ENCODE measurements around the gene MARCHF10. TPM values are rescaled to one million over a fixed set of nuclear protein-coding genes. Genes with fewer than 3 reads are reported as not detected.

MARCHF10 gene
- total RNA-seq, 1 experiment from 2014 or later: not detected

DNA sequence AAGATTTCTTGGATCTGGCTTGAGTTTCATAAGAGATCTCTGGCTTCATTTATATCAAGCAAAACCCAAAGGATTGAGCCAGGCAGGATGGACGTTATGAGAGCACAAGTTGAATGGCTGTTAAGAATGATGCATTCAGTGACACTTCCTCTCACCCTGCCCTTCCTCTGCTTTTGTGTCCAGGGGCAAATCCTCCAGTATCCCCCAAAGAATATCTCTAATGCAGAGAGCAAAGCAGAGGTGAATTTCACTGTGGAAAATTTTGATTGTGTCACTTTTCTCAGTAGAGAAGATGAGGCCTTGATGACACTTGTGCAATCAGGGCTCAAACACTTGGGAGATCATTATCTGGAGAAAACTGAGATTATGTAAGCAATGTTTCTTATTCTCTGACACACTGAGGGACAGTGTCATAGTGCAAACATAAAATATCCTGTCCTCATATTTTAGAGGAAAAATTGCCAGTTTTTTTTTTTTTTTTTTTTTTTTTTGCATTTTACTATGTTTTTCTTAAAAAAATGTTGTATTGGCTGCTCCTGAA lies 25.3 kb downstream of the MARCHF10 start:
- Histone ChIP-seq H3K27me3 (ENCODE audit: low read length) (no peaks in the 10 kb centered on the region), H3K27ac (ENCODE audit: low read length) (no peak overlapping the region), H3K9me3 (ENCODE audit: low read length) (no peaks in the 10 kb centered on the region), H4K20me1 (ENCODE audit: low read length) (no peaks in the 10 kb centered on the region), H3K4me3 (ENCODE audit: low read length) (no peak overlapping the region), H3K4me2 (ENCODE audit: low read length) (no peak overlapping the region), H3K79me2 (ENCODE audit: low read length) (no peaks in the 10 kb centered on the region), H3K36me3 (ENCODE audit: low read depth, low read length) (no peaks in the 10 kb centered on the region), H2AFZ (ENCODE audit: low read length) (no peak overlapping the region), H3K9ac (ENCODE audit: low read length) (no peak overlapping the region), H3K9me2 (replicated peaks; ENCODE audit: low read length) (no peaks in the 10 kb centered on the region), H3K4me1 (ENCODE audit: insufficient read depth, low read length) (peaks cover 59% of the 10 kb centered on the region), H3F3A (ENCODE audit: low read length, unreplicated experiment) (peaks cover 4% of the 10 kb centered on the region)
- TF ChIP-seq EZH2 (IDR thresholded peaks at IDR 0.05; ENCODE audit: low read length, unreplicated experiment): no peak
- TF ChIP-seq EZH2phosphoT487 (IDR thresholded peaks at IDR 0.05; ENCODE audit: borderline replicate concordance, low read length): no peak
- intact Hi-C loops (cut with micrococcal nuclease): no loop called here
- ATAC-seq: no peak
- DNase-seq: peak; percentile 52
- no TSS peak for BruUV-seq (replicated peaks)
- CTCF ChIA-PET: no interaction called here
- POLR2A ChIA-PET (ENCODE audit: unreplicated experiment): no interaction called here

DNA sequence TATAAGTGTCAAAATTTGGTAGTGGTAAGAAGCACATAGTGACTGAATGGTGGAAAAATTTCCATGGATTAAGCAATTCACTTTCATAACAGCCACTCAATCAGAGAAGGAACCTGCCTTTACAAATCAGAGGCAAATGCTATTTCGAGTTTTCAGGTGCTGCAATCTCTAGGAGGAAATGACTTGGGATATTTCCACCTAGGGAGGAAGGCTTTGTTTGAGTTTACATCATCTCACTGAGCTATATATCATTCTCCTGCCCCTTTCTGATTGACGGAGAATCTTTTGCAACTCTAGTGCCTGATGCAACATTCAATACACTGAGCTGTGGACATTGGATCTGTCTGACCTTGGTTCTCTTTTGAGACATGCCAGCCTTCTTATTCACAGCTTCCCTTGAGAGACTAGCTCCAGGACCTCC lies 26.3 kb downstream of the MARCHF10 start:
- no peak overlapping the region for H3K4me2 ChIP-seq (ENCODE audit: low read length)
- no peak for ATAC-seq
- H3K9ac ChIP-seq (ENCODE audit: low read length): no peak overlapping the region
- H2AFZ ChIP-seq (ENCODE audit: low read length): no peak overlapping the region
- peaks cover 4% of the 10 kb centered on the region for H3F3A ChIP-seq (ENCODE audit: low read length, unreplicated experiment)
- H3K27me3 ChIP-seq (ENCODE audit: low read length): no peaks in the 10 kb centered on the region
- BruUV-seq (replicated peaks): no TSS peak
- DNase-seq: peak; percentile 59
- H3K27ac ChIP-seq (ENCODE audit: low read length): no peak overlapping the region
- TF ChIP-seq, protein P1, sequence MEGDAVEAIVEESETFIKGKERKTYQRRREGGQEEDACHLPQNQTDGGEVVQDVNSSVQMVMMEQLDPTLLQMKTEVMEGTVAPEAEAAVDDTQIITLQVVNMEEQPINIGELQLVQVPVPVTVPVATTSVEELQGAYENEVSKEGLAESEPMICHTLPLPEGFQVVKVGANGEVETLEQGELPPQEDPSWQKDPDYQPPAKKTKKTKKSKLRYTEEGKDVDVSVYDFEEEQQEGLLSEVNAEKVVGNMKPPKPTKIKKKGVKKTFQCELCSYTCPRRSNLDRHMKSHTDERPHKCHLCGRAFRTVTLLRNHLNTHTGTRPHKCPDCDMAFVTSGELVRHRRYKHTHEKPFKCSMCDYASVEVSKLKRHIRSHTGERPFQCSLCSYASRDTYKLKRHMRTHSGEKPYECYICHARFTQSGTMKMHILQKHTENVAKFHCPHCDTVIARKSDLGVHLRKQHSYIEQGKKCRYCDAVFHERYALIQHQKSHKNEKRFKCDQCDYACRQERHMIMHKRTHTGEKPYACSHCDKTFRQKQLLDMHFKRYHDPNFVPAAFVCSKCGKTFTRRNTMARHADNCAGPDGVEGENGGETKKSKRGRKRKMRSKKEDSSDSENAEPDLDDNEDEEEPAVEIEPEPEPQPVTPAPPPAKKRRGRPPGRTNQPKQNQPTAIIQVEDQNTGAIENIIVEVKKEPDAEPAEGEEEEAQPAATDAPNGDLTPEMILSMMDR (conservative IDR thresholded peaks at IDR 0.05; ENCODE audit: low read depth, low read length): no peak
- TF ChIP-seq EZH2 (IDR thresholded peaks at IDR 0.05; ENCODE audit: low read length, unreplicated experiment) (no peak), EZH2phosphoT487 (IDR thresholded peaks at IDR 0.05; ENCODE audit: borderline replicate concordance, low read length) (no peak)
- no peak overlapping the region for H3K4me3 ChIP-seq (ENCODE audit: low read length)
- H3K9me3 ChIP-seq (ENCODE audit: low read length): no peaks in the 10 kb centered on the region
- H3K9me2 ChIP-seq (replicated peaks; ENCODE audit: low read length): no peaks in the 10 kb centered on the region
- H3K4me1 ChIP-seq (ENCODE audit: insufficient read depth, low read length): peaks cover 52% of the 10 kb centered on the region
- no peaks in the 10 kb centered on the region for H3K79me2 ChIP-seq (ENCODE audit: low read length)
- CTCF ChIA-PET: no interaction called here
- no peaks in the 10 kb centered on the region for H4K20me1 ChIP-seq (ENCODE audit: low read length)
- POLR2A ChIA-PET (ENCODE audit: unreplicated experiment): no interaction called here
- no peaks in the 10 kb centered on the region for H3K36me3 ChIP-seq (ENCODE audit: low read depth, low read length)
- intact Hi-C loops (cut with micrococcal nuclease): no loop called here

DNA sequence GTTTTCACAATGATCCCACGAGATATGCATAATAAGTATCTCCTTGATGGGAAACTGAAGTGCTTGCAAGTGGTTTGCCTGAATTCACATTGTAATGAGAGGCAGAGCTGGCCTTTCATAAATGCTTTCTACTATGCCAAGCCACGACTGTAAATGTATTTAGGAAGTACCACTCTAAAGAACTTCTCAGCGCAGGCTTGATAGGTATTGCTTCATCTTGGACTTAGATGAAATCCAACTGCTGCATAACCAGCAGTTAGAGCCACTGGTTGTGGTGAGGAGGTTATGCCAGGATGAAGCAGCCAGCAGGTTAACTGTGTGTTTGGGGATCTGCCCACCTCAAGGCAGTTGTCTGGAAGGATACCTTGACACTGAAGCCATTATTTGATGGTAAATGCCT lies 26.8 kb downstream of the MARCHF10 start:
- ATAC-seq (no peak), DNase-seq (no peak)
- Histone ChIP-seq H3K9ac (ENCODE audit: low read length) (no peak overlapping the region), H3F3A (ENCODE audit: low read length, unreplicated experiment) (peaks cover 4% of the 10 kb centered on the region), H2AFZ (ENCODE audit: low read length) (no peak overlapping the region), H3K27me3 (ENCODE audit: low read length) (no peaks in the 10 kb centered on the region), H3K79me2 (ENCODE audit: low read length) (no peaks in the 10 kb centered on the region), H3K27ac (ENCODE audit: low read length) (no peak overlapping the region), H3K36me3 (ENCODE audit: low read depth, low read length) (no peaks in the 10 kb centered on the region), H3K9me3 (ENCODE audit: low read length) (no peaks in the 10 kb centered on the region), H4K20me1 (ENCODE audit: low read length) (no peaks in the 10 kb centered on the region), H3K4me1 (ENCODE audit: insufficient read depth, low read length) (peaks cover 47% of the 10 kb centered on the region), H3K4me2 (ENCODE audit: low read length) (no peak overlapping the region), H3K9me2 (replicated peaks; ENCODE audit: low read length) (no peaks in the 10 kb centered on the region), H3K4me3 (ENCODE audit: low read length) (no peak overlapping the region)
- intact Hi-C loops (cut with micrococcal nuclease): no loop called here
- TF ChIP-seq, protein P1 (conservative IDR thresholded peaks at IDR 0.05; ENCODE audit: low read depth, low read length): no peak
- no peak for TF ChIP-seq EZH2 (IDR thresholded peaks at IDR 0.05; ENCODE audit: low read length, unreplicated experiment)
- no peak for TF ChIP-seq EZH2phosphoT487 (IDR thresholded peaks at IDR 0.05; ENCODE audit: borderline replicate concordance, low read length)
- no TSS peak for BruUV-seq (replicated peaks)
- ChIA-PET CTCF (no interaction called here), POLR2A (ENCODE audit: unreplicated experiment) (no interaction called here)

All from PC-3 (cell line).